ENCODE measurements around the gene ATRNL1. TPM values are rescaled to one million over a fixed set of nuclear protein-coding genes. Genes with fewer than 3 reads are reported as not detected.

ATRNL1 gene
- total RNA-seq, 8 experiments from 2014 or later, result 1.8 to 49.5 (median 26.9) TPM

- in situ Hi-C loops (cut with MboI; ENCODE audit: low pct_unique_long_range_greater_than_20kb in 2 of 9, low sequenced_read_pairs in 9 of 9, unreplicated experiment in 9 of 9), result no loop called here
- 23 to 100% (median 90%) methylated on average over 1 to 3 of the region's 3 CpGs; no CpG with 5 or more reads in 4 of the 10 experiments for WGBS, 10 experiments
- Histone ChIP-seq H3K4me3 (no peak overlapping the region), H3K4me1 (replicated peaks in 1 of 2) (peaks cover 19 to 33% of the 10 kb centered on the region in 2 donors), H3K27ac (no peak overlapping the region)
- ATAC-seq (replicated peaks in 6 of 8), result no peak
Measured at GRCh38 chr10:115950320-115950719, 857.2 kb downstream of the ATRNL1 start.

DNA sequence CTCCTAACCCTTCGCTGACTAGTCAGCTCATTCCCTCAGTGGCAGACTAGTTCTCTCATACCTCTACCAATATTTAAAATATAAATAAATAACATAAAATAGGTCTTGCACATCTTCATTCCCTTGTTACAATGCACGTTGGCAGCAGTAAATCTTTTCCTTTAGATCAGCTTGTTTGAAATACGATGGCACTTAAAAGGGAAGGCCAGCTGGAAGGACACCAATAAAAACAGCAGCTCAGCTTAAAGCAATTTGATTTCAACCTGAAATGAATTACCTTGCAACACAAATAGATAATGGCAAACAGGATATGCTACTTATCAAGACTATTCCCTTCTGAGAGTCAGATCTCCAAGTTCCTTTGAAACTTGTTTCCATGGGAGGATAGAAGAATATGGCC lies 858.1 kb downstream of the ATRNL1 start:
- no peak overlapping the region for H3K4me3 ChIP-seq
- ATAC-seq (replicated peaks in 6 of 8), result peak in 1 of 8 experiments; percentile 7
- no peak overlapping the region for H3K27ac ChIP-seq
- peaks cover 21 to 34% of the 10 kb centered on the region in 2 donors for H3K4me1 ChIP-seq (replicated peaks in 1 of 2)
- 32 to 86% (median 54%) methylated on average over 1 to 3 of the region's 3 CpGs; no CpG with 5 or more reads in 2 of the 10 experiments for WGBS, 10 experiments
- in situ Hi-C loops (cut with MboI; ENCODE audit: low pct_unique_long_range_greater_than_20kb in 2 of 9, low sequenced_read_pairs in 9 of 9, unreplicated experiment in 9 of 9), result no loop called here

DNA sequence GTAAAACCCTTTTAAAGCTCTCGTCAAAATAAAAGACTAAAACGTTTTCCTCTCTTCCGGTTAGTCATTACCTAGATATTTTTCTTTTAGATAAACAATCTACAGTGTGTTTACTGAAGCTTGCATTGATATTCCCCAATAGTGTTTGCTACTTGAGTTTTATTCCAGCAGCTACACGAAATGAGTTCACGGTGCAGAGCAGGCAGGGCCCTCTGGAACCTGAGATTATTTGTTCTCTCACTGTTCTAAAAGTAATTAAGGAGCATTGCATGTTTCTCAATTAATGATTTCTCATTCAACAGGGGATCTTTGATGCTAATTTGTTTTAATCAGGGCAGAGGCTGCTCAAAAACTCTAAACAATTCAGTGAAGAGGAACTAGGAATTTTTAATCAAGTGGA lies 860.1 kb downstream of the ATRNL1 start:
- H3K27ac ChIP-seq, result no peak overlapping the region
- in situ Hi-C loops (cut with MboI; ENCODE audit: low pct_unique_long_range_greater_than_20kb in 2 of 9, low sequenced_read_pairs in 9 of 9, unreplicated experiment in 9 of 9), result no loop called here

GRCh38 chr10:115953968-115954367 lies 860.8 kb downstream of the ATRNL1 start:
- WGBS, 10 experiments, result 34 to 93% (median 64%) methylated on average over 1 to 7 of the region's 7 CpGs
- Histone ChIP-seq H3K4me1 (replicated peaks in 1 of 2) (peaks cover 36 to 49% of the 10 kb centered on the region in 2 donors), H3K27ac (no peak overlapping the region), H3K4me3 (no peak overlapping the region)
- peak in 2 of 8 experiments; percentile 12 to 43 for ATAC-seq (replicated peaks in 6 of 8)
- in situ Hi-C loops (cut with MboI; ENCODE audit: low pct_unique_long_range_greater_than_20kb in 2 of 9, low sequenced_read_pairs in 9 of 9, unreplicated experiment in 9 of 9), result no loop called here

More for the DNA sequence above, 860.1 kb downstream of the ATRNL1 start:
- no peak for ATAC-seq (replicated peaks in 6 of 8)
- WGBS, 10 experiments, result 49 to 88% (median 59%) methylated on average over 2 to 5 of the region's 5 CpGs; no CpG with 5 or more reads in 1 of the 10 experiments
- Histone ChIP-seq H3K4me1 (replicated peaks in 1 of 2) (peaks cover 36 to 49% of the 10 kb centered on the region in 2 donors), H3K4me3 (no peak overlapping the region)

GRCh38 chr10:115956225-115957011 lies 863.3 kb downstream of the ATRNL1 start:
- Histone ChIP-seq H3K27ac (no peak overlapping the region), H3K4me3 (no peak overlapping the region), H3K4me1 (replicated peaks in 1 of 2) (peaks cover 36 to 41% of the 10 kb centered on the region in 2 donors)
- peak in 5 of 8 experiments; percentile 54 to 88 (median 70) for ATAC-seq (replicated peaks in 6 of 8)
- 66 to 100% (median 88%) methylated on average over 2 to 5 of the region's 5 CpGs for WGBS, 10 experiments
- in situ Hi-C loops (cut with MboI; ENCODE audit: low pct_unique_long_range_greater_than_20kb in 2 of 9, low sequenced_read_pairs in 9 of 9, unreplicated experiment in 9 of 9), result no loop called here

GRCh38 chr10:115957012-115957399 lies 863.8 kb downstream of the ATRNL1 start:
- WGBS, 10 experiments, result 29 to 100% (median 82%) methylated on average over 1 to 2 of the region's 2 CpGs
- in situ Hi-C loops (cut with MboI; ENCODE audit: low pct_unique_long_range_greater_than_20kb in 2 of 9, low sequenced_read_pairs in 9 of 9, unreplicated experiment in 9 of 9), result no loop called here
- ATAC-seq (replicated peaks in 6 of 8), result peak in 5 of 8 experiments; percentile 29 to 80 (median 54)
- peaks cover 34 to 37% of the 10 kb centered on the region in 2 donors for H3K4me1 ChIP-seq (replicated peaks in 1 of 2)
- H3K4me3 ChIP-seq, result no peak overlapping the region
- no peak overlapping the region for H3K27ac ChIP-seq

DNA sequence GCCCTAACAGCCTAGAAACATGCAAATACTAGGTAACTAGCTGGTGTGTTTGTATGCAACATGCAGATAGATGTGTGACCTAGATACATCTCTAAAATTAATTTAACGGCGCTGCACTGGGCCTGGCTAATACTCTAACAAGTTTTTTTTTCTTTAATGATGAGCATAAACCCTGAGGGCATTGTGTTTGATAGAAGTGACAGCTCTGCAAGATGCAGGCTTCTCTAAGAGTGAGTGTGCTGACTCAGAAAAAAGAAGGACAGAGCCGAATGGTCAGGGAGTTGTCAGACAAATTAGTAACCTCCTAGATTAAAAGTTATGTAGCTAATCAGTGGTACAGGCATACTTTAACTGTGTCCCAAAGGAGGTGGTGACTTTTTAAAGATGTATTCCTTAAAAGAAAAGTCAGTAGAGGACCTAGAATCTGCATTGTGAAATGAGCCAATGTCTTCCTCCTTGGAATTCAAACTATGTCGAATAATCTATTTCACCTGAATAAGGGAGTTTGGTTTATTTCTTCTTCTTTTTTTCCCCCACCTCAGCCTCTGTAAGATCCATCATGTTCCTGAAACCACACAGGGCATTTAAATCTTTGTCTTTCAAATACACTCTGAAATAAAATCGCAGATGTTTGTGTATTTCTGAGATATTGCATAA lies 864.7 kb downstream of the ATRNL1 start:
- Histone ChIP-seq H3K27ac (no peak overlapping the region), H3K4me1 (replicated peaks in 1 of 2) (peaks cover 31 to 34% of the 10 kb centered on the region in 2 donors), H3K4me3 (no peak overlapping the region)
- 54 to 100% (median 85%) methylated on average over 1 to 5 of the region's 5 CpGs; no CpG with 5 or more reads in 1 of the 10 experiments for WGBS, 10 experiments
- peak in 5 of 8 experiments; percentile 17 to 44 (median 39) for ATAC-seq (replicated peaks in 6 of 8)
- in situ Hi-C loops (cut with MboI; ENCODE audit: low pct_unique_long_range_greater_than_20kb in 2 of 9, low sequenced_read_pairs in 9 of 9, unreplicated experiment in 9 of 9), result no loop called here

DNA sequence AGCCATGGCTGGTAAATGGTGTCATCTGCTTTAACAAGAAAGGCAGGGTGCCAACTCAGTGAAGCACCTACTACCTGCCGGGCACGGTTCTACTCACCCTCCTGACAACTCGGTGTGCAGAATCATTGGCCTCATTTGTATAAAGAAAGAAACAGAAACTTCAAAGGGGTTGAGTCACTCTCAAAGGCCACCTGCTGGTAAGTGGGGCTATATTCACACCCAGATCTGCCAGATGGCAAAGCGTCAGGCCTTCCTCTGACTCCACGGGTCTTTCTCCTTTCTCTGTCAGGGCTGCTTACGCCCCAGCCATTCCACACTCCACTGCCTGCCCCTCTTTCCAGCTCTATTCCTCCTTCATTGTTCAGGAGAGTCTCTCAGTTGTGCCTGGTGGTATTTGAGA lies 870.7 kb downstream of the ATRNL1 start:
- Histone ChIP-seq H3K27ac (no peak overlapping the region), H3K4me3 (no peak overlapping the region), H3K4me1 (replicated peaks in 1 of 2) (peaks cover 0 to 3% of the 10 kb centered on the region in 2 donors)
- 20 to 87% (median 60%) methylated on average over 1 to 4 of the region's 6 CpGs; no CpG with 5 or more reads in 3 of the 10 experiments for WGBS, 10 experiments
- ATAC-seq (replicated peaks in 6 of 8), result peak in 4 of 8 experiments; percentile 12 to 84 (median 62)
- in situ Hi-C loops (cut with MboI; ENCODE audit: low pct_unique_long_range_greater_than_20kb in 2 of 9, low sequenced_read_pairs in 9 of 9, unreplicated experiment in 9 of 9), result no loop called here

DNA sequence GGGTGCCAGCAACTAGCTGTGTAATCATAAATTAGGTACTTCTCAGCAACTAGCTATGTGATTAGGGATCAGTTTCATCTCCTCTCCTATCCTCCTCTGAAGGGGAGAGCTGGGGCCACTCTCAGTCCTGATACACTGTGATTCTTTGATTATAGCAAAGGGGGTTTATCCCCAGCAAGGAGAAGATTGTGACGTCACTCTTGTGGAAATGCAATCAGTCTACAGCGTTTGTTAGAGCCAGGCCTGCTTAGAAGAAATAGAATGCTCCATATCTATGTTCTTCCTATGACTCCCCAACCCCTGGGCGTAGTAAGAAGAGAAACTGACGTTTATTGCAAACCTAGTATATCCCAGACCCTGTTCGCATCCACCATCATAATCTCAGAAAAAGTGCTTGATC lies 871.7 kb downstream of the ATRNL1 start:
- no peak overlapping the region for H3K4me3 ChIP-seq
- no peak for ATAC-seq (replicated peaks in 6 of 8)
- WGBS, 10 experiments, result 41 to 100% (median 98%) methylated on average over 1 to 5 of the region's 5 CpGs; no CpG with 5 or more reads in 4 of the 10 experiments
- in situ Hi-C loops (cut with MboI; ENCODE audit: low pct_unique_long_range_greater_than_20kb in 2 of 9, low sequenced_read_pairs in 9 of 9, unreplicated experiment in 9 of 9), result no loop called here
- no peak overlapping the region for H3K27ac ChIP-seq
- peaks cover 0 to 3% of the 10 kb centered on the region in 2 donors for H3K4me1 ChIP-seq (replicated peaks in 1 of 2)

DNA sequence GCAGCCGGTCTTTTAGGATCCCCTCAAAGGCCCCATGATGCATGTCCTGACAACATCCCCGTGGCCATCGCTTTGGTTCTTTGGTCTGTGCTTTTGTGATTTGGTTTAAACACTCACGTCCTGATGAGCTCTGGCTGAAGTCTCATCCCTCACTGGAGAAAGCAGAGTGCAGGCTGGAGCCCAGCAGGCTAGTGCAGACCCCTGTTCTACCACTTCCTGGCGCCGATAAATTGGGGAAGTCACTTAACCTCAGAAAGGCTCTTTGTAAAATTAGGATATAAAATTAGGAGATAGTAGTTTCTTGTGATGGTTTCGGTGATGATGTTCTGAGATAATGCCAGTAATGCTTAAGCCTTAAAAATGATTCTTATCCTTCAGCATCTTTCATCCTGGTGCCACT lies 872.2 kb downstream of the ATRNL1 start:
- in situ Hi-C loops (cut with MboI; ENCODE audit: low pct_unique_long_range_greater_than_20kb in 2 of 9, low sequenced_read_pairs in 9 of 9, unreplicated experiment in 9 of 9), result no loop called here
- Histone ChIP-seq H3K27ac (no peak overlapping the region), H3K4me1 (replicated peaks in 1 of 2) (peaks cover 0 to 3% of the 10 kb centered on the region in 2 donors), H3K4me3 (no peak overlapping the region)
- no peak for ATAC-seq (replicated peaks in 6 of 8)
- 33 to 100% (median 86%) methylated on average over 1 to 7 of the region's 7 CpGs; no CpG with 5 or more reads in 2 of the 10 experiments for WGBS, 10 experiments

DNA sequence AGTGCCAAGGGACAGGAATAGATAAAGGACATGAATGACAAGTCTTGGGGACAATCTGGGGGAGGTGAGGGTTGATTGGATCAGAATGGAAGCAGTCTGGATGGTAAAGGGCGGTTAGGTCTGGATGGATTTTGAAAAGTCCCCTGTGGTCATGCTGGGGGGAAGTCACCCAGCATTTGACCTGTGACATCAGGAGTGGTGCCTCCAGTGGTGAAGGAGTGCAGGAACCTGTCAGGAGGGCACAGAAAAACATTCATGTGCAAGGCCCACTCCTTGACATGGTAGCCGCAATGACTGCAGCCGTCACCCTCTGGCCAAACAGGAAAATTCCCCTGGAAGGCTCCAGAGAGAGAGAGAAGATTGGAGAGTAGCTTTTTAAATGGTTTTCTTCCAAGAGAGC lies 875.1 kb downstream of the ATRNL1 start:
- 80 to 100% (median 90%) methylated on average over 1 to 3 of the region's 3 CpGs; no CpG with 5 or more reads in 3 of the 10 experiments for WGBS, 10 experiments
- Histone ChIP-seq H3K4me1 (replicated peaks in 1 of 2) (no peaks in the 10 kb centered on the region), H3K27ac (no peak overlapping the region), H3K4me3 (no peak overlapping the region)
- in situ Hi-C loops (cut with MboI; ENCODE audit: low pct_unique_long_range_greater_than_20kb in 2 of 9, low sequenced_read_pairs in 9 of 9, unreplicated experiment in 9 of 9), result no loop called here
- no peak for ATAC-seq (replicated peaks in 6 of 8)

- Histone ChIP-seq H3K4me3 (no peak overlapping the region), H3K27ac (no peak overlapping the region), H3K4me1 (replicated peaks in 1 of 2) (peaks cover 0 to 1% of the 10 kb centered on the region in 2 donors)
- WGBS, 10 experiments, result 3 to 100% (median 73%) methylated on average over 3 to 5 of the region's 11 CpGs; no CpG with 5 or more reads in 6 of the 10 experiments
- in situ Hi-C loops (cut with MboI; ENCODE audit: low pct_unique_long_range_greater_than_20kb in 2 of 9, low sequenced_read_pairs in 9 of 9, unreplicated experiment in 9 of 9), result no loop called here
- peak in 5 of 8 experiments; percentile 15 to 63 (median 61) for ATAC-seq (replicated peaks in 6 of 8)
Measured at GRCh38 chr10:115969591-115969990, 876.4 kb downstream of the ATRNL1 start.

DNA sequence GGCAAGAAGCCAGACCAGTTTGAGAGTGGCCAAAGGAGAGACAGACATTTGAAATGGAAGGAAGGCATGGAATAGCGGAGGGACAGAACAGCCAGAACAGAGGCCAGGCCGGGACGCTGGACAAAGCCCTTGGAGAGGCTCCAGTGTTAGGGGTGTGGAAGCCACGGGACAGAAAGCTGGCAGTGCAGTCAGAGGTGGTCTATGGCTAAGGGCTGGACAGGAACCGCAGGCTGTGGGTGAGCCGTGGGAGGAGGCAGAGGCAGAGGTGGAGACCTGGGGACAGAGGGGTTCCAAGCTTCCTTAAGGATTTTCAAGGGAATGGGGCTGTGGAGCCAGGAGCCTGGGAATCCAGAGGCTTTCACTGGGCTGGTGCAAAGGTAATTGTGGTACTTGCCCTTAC lies 878.8 kb downstream of the ATRNL1 start:
- Histone ChIP-seq H3K27ac (no peak overlapping the region), H3K4me3 (no peak overlapping the region), H3K4me1 (replicated peaks in 1 of 2) (peaks cover 5 to 12% of the 10 kb centered on the region in 2 donors)
- ATAC-seq (replicated peaks in 6 of 8), result no peak
- in situ Hi-C loops (cut with MboI; ENCODE audit: low pct_unique_long_range_greater_than_20kb in 2 of 9, low sequenced_read_pairs in 9 of 9, unreplicated experiment in 9 of 9), result no loop called here
- WGBS, 10 experiments, result 39 to 100% (median 100%) methylated on average over 1 to 6 of the region's 6 CpGs; no CpG with 5 or more reads in 5 of the 10 experiments

All from motor neuron (in vitro differentiated cells).